ENCODE results near the gene ACER2.

Gene ACER2

DNA sequence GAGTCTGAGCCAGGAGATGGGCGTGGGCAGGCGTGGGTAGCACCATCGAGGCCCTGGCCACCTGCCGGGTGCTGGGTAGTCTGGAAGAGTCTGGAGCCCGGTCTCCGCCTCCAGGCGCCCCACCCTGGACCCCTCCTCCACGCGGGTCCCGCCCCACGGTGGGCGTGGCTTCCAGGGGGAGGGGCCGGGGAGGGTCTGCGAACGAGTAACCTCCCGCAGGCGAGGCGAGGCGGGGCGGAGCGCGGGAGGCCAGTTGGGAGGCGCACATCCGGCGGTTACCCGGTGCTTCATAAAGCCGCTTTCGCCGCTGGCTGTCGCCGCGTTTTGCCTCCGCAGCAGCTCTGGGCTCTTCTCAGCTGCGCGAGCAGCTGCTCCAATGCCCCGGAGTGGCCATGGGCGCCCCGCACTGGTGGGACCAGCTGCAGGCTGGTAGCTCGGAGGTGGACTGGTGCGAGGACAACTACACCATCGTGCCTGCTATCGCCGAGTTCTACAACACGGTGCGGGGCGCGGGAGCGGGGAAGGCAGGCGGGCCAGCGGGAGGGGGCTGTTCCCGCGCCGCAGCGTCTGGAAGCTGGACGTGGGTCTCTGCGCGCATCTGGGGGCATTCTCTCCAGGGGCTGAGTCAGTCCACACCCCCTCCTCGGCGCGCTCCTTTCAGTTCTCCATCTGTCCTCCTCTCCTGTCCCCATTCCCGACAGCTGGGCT, at the start of gene ACER2:
ACER2 (plus strand) TSS at position 317 of the 708 bp plus-strand sequence; CDS start at position 393, 76 bp downstream.
- TF ChIP-seq, protein P1, sequence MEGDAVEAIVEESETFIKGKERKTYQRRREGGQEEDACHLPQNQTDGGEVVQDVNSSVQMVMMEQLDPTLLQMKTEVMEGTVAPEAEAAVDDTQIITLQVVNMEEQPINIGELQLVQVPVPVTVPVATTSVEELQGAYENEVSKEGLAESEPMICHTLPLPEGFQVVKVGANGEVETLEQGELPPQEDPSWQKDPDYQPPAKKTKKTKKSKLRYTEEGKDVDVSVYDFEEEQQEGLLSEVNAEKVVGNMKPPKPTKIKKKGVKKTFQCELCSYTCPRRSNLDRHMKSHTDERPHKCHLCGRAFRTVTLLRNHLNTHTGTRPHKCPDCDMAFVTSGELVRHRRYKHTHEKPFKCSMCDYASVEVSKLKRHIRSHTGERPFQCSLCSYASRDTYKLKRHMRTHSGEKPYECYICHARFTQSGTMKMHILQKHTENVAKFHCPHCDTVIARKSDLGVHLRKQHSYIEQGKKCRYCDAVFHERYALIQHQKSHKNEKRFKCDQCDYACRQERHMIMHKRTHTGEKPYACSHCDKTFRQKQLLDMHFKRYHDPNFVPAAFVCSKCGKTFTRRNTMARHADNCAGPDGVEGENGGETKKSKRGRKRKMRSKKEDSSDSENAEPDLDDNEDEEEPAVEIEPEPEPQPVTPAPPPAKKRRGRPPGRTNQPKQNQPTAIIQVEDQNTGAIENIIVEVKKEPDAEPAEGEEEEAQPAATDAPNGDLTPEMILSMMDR (IDR thresholded peaks at IDR 0.05) = peak in 1 of 2 experiments; percentile 4
- Histone ChIP-seq H3K27me3 (no peaks in the 10 kb centered on the region), H3K9me3 (no peaks in the 10 kb centered on the region), H3K4me3 (peak within 1 kb of the TSS; percentile 64 to 75), H3K4me1 (peaks cover 0 to 18% (median 11%) of the 10 kb centered on the region in 4 donors), H3K36me3 (no peaks in the 10 kb centered on the region), H3K27ac (peak within 1 kb of the TSS; percentile 84 to 89)
- intact Hi-C loops (cut with DNase I; ENCODE audit: low total_unique reads) = no loop called here
- peak; percentile 94 to 98 for DNase-seq

DNA sequence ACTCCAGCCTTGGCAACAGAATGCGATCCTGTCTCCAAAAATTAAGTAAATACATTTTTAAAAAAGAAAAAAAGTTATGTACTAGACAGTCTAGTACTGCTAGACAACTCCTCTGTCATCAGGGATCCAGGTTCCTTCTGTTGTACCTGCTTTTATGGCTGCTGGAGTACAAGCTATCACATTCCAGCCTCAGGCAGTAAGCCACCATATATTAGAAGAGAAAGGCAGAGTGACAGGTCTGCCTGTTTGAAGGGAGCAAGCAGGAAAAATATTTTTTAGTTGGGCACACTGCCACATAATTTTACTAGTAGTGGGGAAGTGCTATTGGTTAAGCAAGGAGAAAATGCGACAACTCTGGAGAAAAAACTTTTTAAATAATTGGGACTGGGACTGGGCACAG, 39.7 kb upstream of the ACER2 start:
- Histone ChIP-seq H3K4me3 (no peak overlapping the region), H3K27ac (no peak overlapping the region), H3K27me3 (no peaks in the 10 kb centered on the region), H3K36me3 (peaks cover 44 to 76% (median 55%) of the 10 kb centered on the region in 3 donors), H3K9me3 (no peaks in the 10 kb centered on the region), H3K4me1 (no peaks in the 10 kb centered on the region)
- intact Hi-C loops (cut with DNase I; ENCODE audit: low total_unique reads) = no loop called here
- TF ChIP-seq, protein P1 (IDR thresholded peaks at IDR 0.05) = no peak
- DNase-seq = no peak

DNA sequence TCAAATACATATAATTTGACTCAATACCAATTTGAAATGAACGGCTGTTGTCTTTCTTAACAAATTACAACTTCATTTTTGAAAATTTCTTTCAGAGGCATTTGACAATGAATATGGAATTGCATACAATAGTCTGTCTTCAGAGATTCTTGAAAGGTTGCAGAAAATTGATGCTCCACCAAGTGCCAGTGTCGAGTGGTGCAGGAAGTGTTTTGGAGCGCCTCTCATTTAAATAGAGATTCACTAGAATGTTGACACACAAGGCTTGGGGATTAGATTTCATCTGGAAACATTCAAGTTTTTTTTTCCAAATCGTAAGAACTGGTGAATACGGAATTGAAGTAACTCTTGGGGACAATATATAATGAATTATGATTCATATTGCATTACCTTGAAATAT, 36.9 kb upstream of the ACER2 start:
- Histone ChIP-seq H3K4me1 (peaks cover 0 to under 1% (median 0%) of the 10 kb centered on the region in 4 donors), H3K9me3 (no peaks in the 10 kb centered on the region), H3K27ac (no peak overlapping the region), H3K27me3 (no peaks in the 10 kb centered on the region), H3K4me3 (no peak overlapping the region), H3K36me3 (peaks cover 54 to 82% (median 62%) of the 10 kb centered on the region in 3 donors)
- intact Hi-C loops (cut with DNase I; ENCODE audit: low total_unique reads) = loop anchor here (10.0 kb wide), 1 partner anchor 267 kb away; the partner anchor contains the start of gene HAUS6
- DNase-seq = no peak
- TF ChIP-seq, protein P1 (IDR thresholded peaks at IDR 0.05) = no peak

DNA sequence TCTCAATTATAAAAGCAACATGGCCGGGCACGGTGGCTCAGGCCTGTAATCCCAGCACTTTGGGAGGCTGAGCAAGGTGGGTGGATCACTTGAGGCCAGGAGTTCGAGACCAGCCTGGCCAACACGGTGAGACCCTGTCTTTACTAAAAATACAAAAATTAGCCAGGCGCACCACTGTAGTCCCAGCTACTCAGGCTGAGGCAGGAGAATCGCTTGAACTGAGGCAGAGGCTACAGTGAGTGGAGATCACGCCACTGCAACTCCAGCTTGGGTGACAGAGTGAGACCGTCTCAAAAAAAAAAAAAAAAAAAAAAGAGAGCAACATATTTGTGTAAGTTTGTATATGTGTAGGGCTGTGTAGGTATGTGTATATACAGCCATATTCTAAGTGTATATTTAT, 36.2 kb upstream of the ACER2 start:
- Histone ChIP-seq H3K4me3 (no peak overlapping the region), H3K27me3 (no peaks in the 10 kb centered on the region), H3K36me3 (peaks cover 57 to 82% (median 67%) of the 10 kb centered on the region in 3 donors), H3K9me3 (no peaks in the 10 kb centered on the region), H3K27ac (no peak overlapping the region), H3K4me1 (peaks cover 0 to 7% (median 3%) of the 10 kb centered on the region in 4 donors)
- intact Hi-C loops (cut with DNase I; ENCODE audit: low total_unique reads) = loop anchor here (10.0 kb wide), 1 partner anchor 268 kb away; the partner anchor contains the start of gene HAUS6
- TF ChIP-seq, protein P1 (IDR thresholded peaks at IDR 0.05) = no peak
- DNase-seq = no peak

DNA sequence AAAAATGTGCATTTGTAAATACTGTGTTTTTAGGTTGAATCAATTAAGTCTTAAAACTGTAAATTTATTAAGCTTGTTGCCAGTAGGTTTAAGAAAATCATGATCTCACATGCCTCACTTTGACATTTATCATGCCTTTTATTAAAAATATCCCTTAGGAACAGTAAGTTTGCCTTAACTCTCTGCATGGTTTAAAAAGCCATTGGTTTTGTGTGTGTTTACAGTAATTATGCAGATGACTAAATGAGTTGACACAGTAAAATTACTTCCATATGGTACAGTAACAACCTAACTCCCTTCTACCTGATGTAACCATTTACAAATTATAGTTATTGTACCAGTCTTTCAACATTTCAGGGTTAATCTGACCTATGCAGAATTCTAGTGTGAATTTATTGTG, 35.3 kb upstream of the ACER2 start:
- Histone ChIP-seq H3K4me3 (no peak overlapping the region), H3K36me3 (peaks cover 66 to 85% (median 73%) of the 10 kb centered on the region in 3 donors), H3K9me3 (no peaks in the 10 kb centered on the region), H3K27ac (no peak overlapping the region), H3K4me1 (peaks cover 0 to 16% (median 9%) of the 10 kb centered on the region in 4 donors), H3K27me3 (no peaks in the 10 kb centered on the region)
- TF ChIP-seq, protein P1 (IDR thresholded peaks at IDR 0.05) = no peak
- intact Hi-C loops (cut with DNase I; ENCODE audit: low total_unique reads) = loop anchor here (10.0 kb wide), 1 partner anchor 269 kb away; the partner anchor contains the start of gene HAUS6
- no peak for DNase-seq

Measured in tibial artery (tissue), 4 donors.